IMR-90 (cell line): Measurements from ENCODE around the gene CACNA1F. TPM values are rescaled to one million over a fixed set of nuclear protein-coding genes. Genes with fewer than 3 reads are reported as not detected.

Source experiments
- ATAC-seq: fragments of 200-7000 bp; cut with Tn5 transposase; 2 replicates; pipeline ENCODE4 v1.9.1; 2020; ENCODE audit warnings: low read depth, mild to moderate bottlenecking, moderate library complexity
- BruUV-seq: library from RNA; stranded (reverse); fragments of 400-500 nt; replicated peaks from 2 replicates; lab custom pipeline; 2021; lab: Mats Ljungman, UMichigan
- CTCF ChIA-PET: fragments of 300-600 bp; formaldehyde crosslinking; extraction: SDS; loops from one replicate; lab custom pipeline; 2021; ENCODE audit warnings: antibody characterized with exemption; lab: Yijun Ruan, JAX
- POLR2A ChIA-PET: fragments of 300-600 bp; sonication (Branson Sonifier 250); formaldehyde crosslinking; loops from one replicate; lab custom pipeline; 2022; ENCODE audit warnings: antibody characterized with exemption; ENCODE audit not compliant: unreplicated experiment; lab: Charles Lee
- DNase-seq: peaks from one replicate; pipeline ENCODE4 v3.0.0; 2013
- H2AFZ ChIP-seq: replicated peaks from 2 replicates; pipeline ENCODE3; 2013; ENCODE audit warnings: low read length, mild to moderate bottlenecking; ENCODE audit not compliant: poor library complexity
- H2AK5ac ChIP-seq: 2 replicates; pipeline ENCODE4 v1.6.1; 2013; ENCODE audit warnings: low read depth, low read length, inconsistent platforms
- H2AK9ac ChIP-seq: replicated peaks from 2 replicates; pipeline ENCODE3; 2013; ENCODE audit warnings: mild to moderate bottlenecking, low read depth, low read length, moderate library complexity; ENCODE audit not compliant: poor library complexity
- H2BK120ac ChIP-seq: 2 replicates; pipeline ENCODE4 v1.6.1; 2013; ENCODE audit warnings: low read depth, low read length, inconsistent platforms
- H2BK15ac ChIP-seq: 3 replicates; pipeline ENCODE4 v1.6.1; 2013; ENCODE audit warnings: low read depth, low read length, inconsistent platforms
- H2BK20ac ChIP-seq: 2 replicates; pipeline ENCODE4 v1.6.1; 2013; ENCODE audit warnings: low read depth, mild to moderate bottlenecking, inconsistent platforms, low read length, moderate library complexity
- H2BK5ac ChIP-seq: 2 replicates; pipeline ENCODE4 v1.6.1; 2013; ENCODE audit warnings: mild to moderate bottlenecking, low read depth, low read length, inconsistent platforms; ENCODE audit not compliant: poor library complexity, severe bottlenecking
- H3K14ac ChIP-seq: replicated peaks from 2 replicates; pipeline ENCODE4 v1.6.1; 2013; ENCODE audit warnings: low read depth, low read length, inconsistent platforms
- H3K18ac ChIP-seq: 2 replicates; pipeline ENCODE4 v1.6.1; 2013; ENCODE audit warnings: low read depth, low read length, control low read depth
- H3K23ac ChIP-seq: 2 replicates; pipeline ENCODE4 v1.6.1; 2013; ENCODE audit warnings: low read depth, low read length, inconsistent platforms
- H3K27ac ChIP-seq: 2 replicates; pipeline ENCODE4 v1.5.1; 2013; ENCODE audit warnings: mild to moderate bottlenecking, control low read depth, low read length; ENCODE audit not compliant: insufficient read depth
- H3K27me3 ChIP-seq: 2 replicates; pipeline ENCODE4 v1.6.1; 2013; ENCODE audit warnings: low read length; ENCODE audit not compliant: control insufficient read depth, insufficient read depth
- H3K36me3 ChIP-seq: 2 replicates; pipeline ENCODE4 v1.6.1; 2013; ENCODE audit warnings: low read length, mixed read lengths; ENCODE audit not compliant: control insufficient read depth, insufficient read depth
- H3K4ac ChIP-seq: 2 replicates; pipeline ENCODE4 v1.6.1; 2013; ENCODE audit warnings: low read depth, low read length, inconsistent platforms
- H3K4me1 ChIP-seq: 2 replicates; pipeline ENCODE4 v1.6.1; 2013; ENCODE audit warnings: low read length, mixed read lengths; ENCODE audit not compliant: control insufficient read depth, insufficient read depth
- H3K4me2 ChIP-seq: 2 replicates; pipeline ENCODE4 v1.6.1; 2013; ENCODE audit warnings: low read depth, mild to moderate bottlenecking, control low read depth, low read length, moderate library complexity
- H3K4me3 ChIP-seq: 2 replicates; pipeline ENCODE4 v1.5.1; 2013; ENCODE audit warnings: low read depth, mild to moderate bottlenecking, control low read depth, low read length, moderate library complexity; ENCODE audit not compliant: insufficient read depth
- H3K56ac ChIP-seq: 2 replicates; pipeline ENCODE4 v1.6.1; 2013; ENCODE audit warnings: low read length, inconsistent platforms; ENCODE audit not compliant: insufficient read depth; ENCODE audit errors: extremely low read depth
- H3K79me1 ChIP-seq, 2 experiments: 2 replicates each; pipeline ENCODE4 v1.6.1; 2013; ENCODE audit warnings: low read length in 2 of 2, inconsistent platforms in 1 of 2, low read depth in 1 of 2
- H3K9ac ChIP-seq: 2 replicates; pipeline ENCODE4 v1.6.1; 2013; ENCODE audit warnings: low read depth, low read length, control low read depth
- H3K9me1 ChIP-seq: 2 replicates; pipeline ENCODE4 v1.6.1; 2013; ENCODE audit warnings: low read length, inconsistent platforms; ENCODE audit not compliant: insufficient read depth
- H3K9me3 ChIP-seq: 2 replicates; pipeline ENCODE4 v1.6.1; 2013; ENCODE audit warnings: low read length; ENCODE audit not compliant: control insufficient read depth, insufficient read depth
- H4K20me1 ChIP-seq: 2 replicates; pipeline ENCODE4 v1.6.1; 2013; ENCODE audit warnings: low read length, inconsistent platforms; ENCODE audit not compliant: insufficient read depth
- H4K5ac ChIP-seq: 2 replicates; pipeline ENCODE4 v1.6.1; 2013; ENCODE audit warnings: mild to moderate bottlenecking, low read depth, low read length, control low read depth
- H4K8ac ChIP-seq, 2 experiments: 2 replicates each; pipeline ENCODE4 v1.6.1; 2013; ENCODE audit warnings: low read depth in 2 of 2, low read length in 2 of 2, control low read depth in 1 of 2, inconsistent platforms in 1 of 2
- H4K91ac ChIP-seq: 2 replicates; pipeline ENCODE4 v1.6.1; 2013; ENCODE audit warnings: low read depth, low read length, inconsistent platforms; ENCODE audit not compliant: insufficient read depth
- BHLHE40 ChIP-seq: fragments of 150-350 bp; IDR thresholded peaks from 2 replicates; pipeline ENCODE4 v1.6.1; 2016; ENCODE audit warnings: mild to moderate bottlenecking, low read depth, low read length
- CEBPB ChIP-seq: IDR thresholded peaks from 2 replicates; pipeline ENCODE4 v1.6.1; 2012; ENCODE audit warnings: low read depth, low read length, improper control_type of control experiment
- CHD1 ChIP-seq: IDR thresholded peaks from 2 replicates; pipeline ENCODE4 v1.6.1; 2012; ENCODE audit warnings: low read depth, low read length, improper control_type of control experiment
- FOS ChIP-seq: fragments of 150-350 bp; IDR thresholded peaks from 2 replicates; pipeline ENCODE4 v1.6.1; 2016; ENCODE audit warnings: low read depth, low read length
- MAFK ChIP-seq: IDR thresholded peaks from 2 replicates; pipeline ENCODE4 v1.6.1; 2012; ENCODE audit warnings: low read depth, low read length, improper control_type of control experiment
- MAZ ChIP-seq: IDR thresholded peaks from 2 replicates; pipeline ENCODE4 v1.6.1; 2012; ENCODE audit warnings: low read depth, mild to moderate bottlenecking, low read length, improper control_type of control experiment, moderate library complexity, borderline replicate concordance
- MXI1 ChIP-seq: IDR thresholded peaks from 2 replicates; pipeline ENCODE4 v1.6.1; 2012; ENCODE audit warnings: low read depth, mild to moderate bottlenecking, low read length, moderate library complexity, borderline replicate concordance
- NFE2L2 ChIP-seq: fragments of 150-350 bp; IDR thresholded peaks from 2 replicates; pipeline ENCODE4 v1.6.1; 2016; ENCODE audit warnings: low read depth, mild to moderate bottlenecking, low read length
- POLR2A ChIP-seq: IDR thresholded peaks from 2 replicates; pipeline ENCODE4 v1.6.1; 2012; ENCODE audit warnings: mild to moderate bottlenecking, low read depth, low read length
- RAD21 ChIP-seq: IDR thresholded peaks from 2 replicates; pipeline ENCODE4 v1.6.1; 2012; ENCODE audit warnings: low read length, improper control_type of control experiment
- RCOR1 ChIP-seq: IDR thresholded peaks from 2 replicates; pipeline ENCODE4 v1.6.1; 2012; ENCODE audit warnings: mild to moderate bottlenecking, low read length, improper control_type of control experiment; ENCODE audit not compliant: insufficient replicate concordance
- RFX5 ChIP-seq: IDR thresholded peaks from 2 replicates; pipeline ENCODE4 v1.8.0; 2012; ENCODE audit warnings: low read depth, mild to moderate bottlenecking, low read length, moderate library complexity
- SMC3 ChIP-seq: fragments of 150-350 bp; IDR thresholded peaks from 2 replicates; pipeline ENCODE4 v1.6.1; 2016; ENCODE audit warnings: low read depth, mild to moderate bottlenecking, antibody characterized with exemption, low read length, moderate library complexity
- WGBS, 2 experiments: methylation state at CpG; one replicate each; pipeline versions ENCODE4 v1.1.5 to v1.1.7; 2013; ENCODE audit warnings: missing lambda C conversion rate in 2 of 2; ENCODE audit not compliant: insufficient read length in 1 of 2; ENCODE audit errors: extremely low coverage in 2 of 2; 5-methylcytosine and 5-hydroxymethylcytosine counted together
- dilution Hi-C: fragments of 300-500 bp; cut with HindIII; formaldehyde crosslinking; loops from one replicate; pipeline ENCODE4 v1.14.3; 2018; ENCODE audit warnings: low sequenced_read_pairs; ENCODE audit not compliant: unreplicated experiment
- in situ Hi-C: fragments of 300-500 bp; cut with MboI; formaldehyde crosslinking; loops from 3 replicates; pipeline ENCODE4 v1.14.3; 2019; ENCODE audit warnings: low sequenced_read_pairs, inconsistent platforms, mixed read lengths
- intact Hi-C: fragments of 100-400 bp; cut with micrococcal nuclease; formaldehyde crosslinking; loops from 2 replicates; pipeline ENCODE4 v1.10.0; 2022
- polyA plus RNA-seq, 3 experiments: library from polyadenylated mRNA; depleted of rRNA; stranded (reverse); fragments of >200 nt; gene quantifications; 2 replicates each; pipeline ENCODE4 v1.2.3, GENCODE V29; 2012; ENCODE audit warnings: low replicate concordance in 1 of 3
- total RNA-seq: library from RNA; depleted of rRNA; stranded (reverse); fragments of >200 nt; gene quantifications from 2 replicates; pipeline ENCODE4 v1.2.3, GENCODE V29; 2012
- TF ChIP-seq, protein P1 (sequence below): fragments of 150-350 bp; IDR thresholded peaks from 2 replicates; pipeline ENCODE4 v1.6.1; 2017; ENCODE audit warnings: mild to moderate bottlenecking, antibody characterized with exemption, low read length, low read depth
- TF ChIP-seq, protein P2 (sequence below): fragments of 150-350 bp; IDR thresholded peaks from 2 replicates; pipeline ENCODE4 v1.6.1; 2016; ENCODE audit warnings: low read depth, mild to moderate bottlenecking, low read length, moderate library complexity, borderline replicate concordance
- TF ChIP-seq, protein P3 (sequence below): conservative IDR thresholded peaks from 2 replicates; pipeline ENCODE4 v1.5.1; 2012; ENCODE audit warnings: mild to moderate bottlenecking, low read depth, low read length, improper control_type of control experiment

The CACNA1F gene
- total and polyA plus RNA-seq, 2 of the 4 experiments (the other 2 are of a cell fraction) = not detected

DNA sequence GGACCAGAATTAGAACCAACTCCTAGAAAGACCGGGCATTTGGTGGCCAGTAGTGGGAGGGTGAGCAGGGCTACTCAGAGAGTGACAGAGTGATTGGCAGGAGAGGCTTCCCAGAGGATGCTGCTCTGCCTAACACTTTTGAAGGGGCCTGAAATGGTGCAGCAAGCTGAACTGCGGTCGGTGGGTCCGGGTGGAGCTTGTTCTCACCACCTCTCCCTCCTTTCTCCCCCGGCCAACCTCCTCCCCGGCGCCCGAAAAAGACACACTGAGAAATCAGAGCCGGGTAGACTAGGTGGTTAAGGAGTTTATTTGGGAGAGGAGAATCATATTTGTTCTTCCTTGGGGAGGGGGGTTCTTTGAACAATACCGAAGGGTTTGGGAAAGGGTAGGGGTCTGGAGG, 45.6 kb downstream of the CACNA1F start:
- Histone ChIP-seq H2BK15ac (no peak overlapping the region), H4K8ac (no peak overlapping the region), H3K56ac (no peak overlapping the region), H3K9me3 (no peaks in the 10 kb centered on the region), H3K4me2 (no peak overlapping the region), H3K4me3 (no peak overlapping the region), H2BK20ac (no peak overlapping the region), H2AK5ac (no peak overlapping the region), H3K18ac (no peak overlapping the region), H4K5ac (no peak overlapping the region), H2AFZ (no peak overlapping the region), H3K9ac (no peak overlapping the region), H4K20me1 (no peaks in the 10 kb centered on the region), H3K27me3 (no peaks in the 10 kb centered on the region), H3K4me1 (peaks cover 3% of the 10 kb centered on the region), H4K91ac (no peak overlapping the region), H3K79me1 (peaks cover 5 to 22% of the 10 kb centered on the region in 2 experiments; a peak in 2 of 4 replicates), H2BK5ac (no peak overlapping the region), H2BK120ac (no peak overlapping the region), H3K9me1 (peaks cover 3% of the 10 kb centered on the region; the same call in 1 of the 2 replicates), H3K14ac (no peak overlapping the region), H3K27ac (no peak overlapping the region), H3K36me3 (peaks cover 2% of the 10 kb centered on the region; the same call in 1 of the 2 replicates), H3K4ac (no peak overlapping the region), H3K23ac (no peak overlapping the region), H2AK9ac (no peak overlapping the region)
- dilution Hi-C loops = no loop called here
- DNase-seq (no peak), ATAC-seq (no peak)
- TF ChIP-seq RCOR1 (no peak), CEBPB (no peak), FOS (no peak), MXI1 (no peak), POLR2A (no peak), RAD21 (no peak), SMC3 (no peak), MAZ (no peak), RFX5 (no peak), CHD1 (no peak), BHLHE40 (no peak), NFE2L2 (no peak), MAFK (no peak)
- TF ChIP-seq, protein P1, sequence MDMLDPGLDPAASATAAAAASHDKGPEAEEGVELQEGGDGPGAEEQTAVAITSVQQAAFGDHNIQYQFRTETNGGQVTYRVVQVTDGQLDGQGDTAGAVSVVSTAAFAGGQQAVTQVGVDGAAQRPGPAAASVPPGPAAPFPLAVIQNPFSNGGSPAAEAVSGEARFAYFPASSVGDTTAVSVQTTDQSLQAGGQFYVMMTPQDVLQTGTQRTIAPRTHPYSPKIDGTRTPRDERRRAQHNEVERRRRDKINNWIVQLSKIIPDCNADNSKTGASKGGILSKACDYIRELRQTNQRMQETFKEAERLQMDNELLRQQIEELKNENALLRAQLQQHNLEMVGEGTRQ = no peak
- TF ChIP-seq, protein P2, sequence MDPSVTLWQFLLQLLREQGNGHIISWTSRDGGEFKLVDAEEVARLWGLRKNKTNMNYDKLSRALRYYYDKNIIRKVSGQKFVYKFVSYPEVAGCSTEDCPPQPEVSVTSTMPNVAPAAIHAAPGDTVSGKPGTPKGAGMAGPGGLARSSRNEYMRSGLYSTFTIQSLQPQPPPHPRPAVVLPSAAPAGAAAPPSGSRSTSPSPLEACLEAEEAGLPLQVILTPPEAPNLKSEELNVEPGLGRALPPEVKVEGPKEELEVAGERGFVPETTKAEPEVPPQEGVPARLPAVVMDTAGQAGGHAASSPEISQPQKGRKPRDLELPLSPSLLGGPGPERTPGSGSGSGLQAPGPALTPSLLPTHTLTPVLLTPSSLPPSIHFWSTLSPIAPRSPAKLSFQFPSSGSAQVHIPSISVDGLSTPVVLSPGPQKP = no peak
- TF ChIP-seq, protein P3, sequence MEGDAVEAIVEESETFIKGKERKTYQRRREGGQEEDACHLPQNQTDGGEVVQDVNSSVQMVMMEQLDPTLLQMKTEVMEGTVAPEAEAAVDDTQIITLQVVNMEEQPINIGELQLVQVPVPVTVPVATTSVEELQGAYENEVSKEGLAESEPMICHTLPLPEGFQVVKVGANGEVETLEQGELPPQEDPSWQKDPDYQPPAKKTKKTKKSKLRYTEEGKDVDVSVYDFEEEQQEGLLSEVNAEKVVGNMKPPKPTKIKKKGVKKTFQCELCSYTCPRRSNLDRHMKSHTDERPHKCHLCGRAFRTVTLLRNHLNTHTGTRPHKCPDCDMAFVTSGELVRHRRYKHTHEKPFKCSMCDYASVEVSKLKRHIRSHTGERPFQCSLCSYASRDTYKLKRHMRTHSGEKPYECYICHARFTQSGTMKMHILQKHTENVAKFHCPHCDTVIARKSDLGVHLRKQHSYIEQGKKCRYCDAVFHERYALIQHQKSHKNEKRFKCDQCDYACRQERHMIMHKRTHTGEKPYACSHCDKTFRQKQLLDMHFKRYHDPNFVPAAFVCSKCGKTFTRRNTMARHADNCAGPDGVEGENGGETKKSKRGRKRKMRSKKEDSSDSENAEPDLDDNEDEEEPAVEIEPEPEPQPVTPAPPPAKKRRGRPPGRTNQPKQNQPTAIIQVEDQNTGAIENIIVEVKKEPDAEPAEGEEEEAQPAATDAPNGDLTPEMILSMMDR = no peak
- no CpG with 5 or more reads among the region's 10 CpGs for WGBS, 2 experiments
- intact Hi-C loops = no loop called here
- BruUV-seq = no TSS peak
- POLR2A ChIA-PET = no interaction called here
- CTCF ChIA-PET = no interaction called here
- in situ Hi-C loops = no loop called here
